GM19467 (cell line): ENCODE results near the gene BLM.
"Not testable (repeated sequence)": the region's sequence is repeated elsewhere in the genome, so short reads cannot be mapped to it uniquely, and the experiment has no call there.

Experiments used
- ATAC-seq: cut with Tn5 transposase; IDR thresholded peaks from one replicate; pipeline ENCODE4 v1.9.1; 2021; ENCODE audit warnings: mild to moderate bottlenecking, moderate library complexity; ENCODE audit not compliant: unreplicated experiment

BLM gene

DNA sequence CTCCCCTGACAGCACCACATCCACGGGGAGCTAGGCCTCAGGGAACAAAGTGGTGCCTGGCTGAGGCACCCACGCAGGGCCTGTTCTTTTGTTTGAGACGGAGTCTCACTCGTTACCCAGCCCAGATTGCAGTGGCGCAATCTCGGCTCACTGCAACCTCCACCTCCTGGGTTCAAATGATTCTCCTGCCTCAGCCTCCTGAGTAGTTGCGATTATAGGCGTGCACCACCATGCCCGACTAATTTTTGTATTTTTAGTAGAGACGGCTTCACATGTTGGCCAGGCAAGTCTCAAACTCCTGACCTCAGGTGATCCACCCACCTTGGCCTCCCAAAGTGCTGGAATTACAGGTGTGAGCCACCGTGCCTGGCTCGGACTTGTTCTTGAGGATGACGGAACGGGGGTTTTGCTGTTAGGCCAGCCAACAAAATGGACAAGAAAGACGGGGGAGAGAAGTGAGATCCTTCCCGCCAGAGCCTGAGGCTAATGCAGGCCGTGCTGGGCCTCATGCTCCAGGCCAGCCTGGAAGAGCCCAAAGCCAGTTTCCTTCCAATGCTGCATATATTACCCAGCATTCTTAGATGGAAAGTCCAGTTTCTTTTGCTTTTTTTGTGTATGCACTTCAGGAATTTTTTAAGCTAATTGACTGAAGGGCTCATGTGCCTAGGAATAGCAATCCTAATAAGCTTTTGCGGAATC is 123.2 kb downstream of the BLM start:
- no peak for ATAC-seq

DNA sequence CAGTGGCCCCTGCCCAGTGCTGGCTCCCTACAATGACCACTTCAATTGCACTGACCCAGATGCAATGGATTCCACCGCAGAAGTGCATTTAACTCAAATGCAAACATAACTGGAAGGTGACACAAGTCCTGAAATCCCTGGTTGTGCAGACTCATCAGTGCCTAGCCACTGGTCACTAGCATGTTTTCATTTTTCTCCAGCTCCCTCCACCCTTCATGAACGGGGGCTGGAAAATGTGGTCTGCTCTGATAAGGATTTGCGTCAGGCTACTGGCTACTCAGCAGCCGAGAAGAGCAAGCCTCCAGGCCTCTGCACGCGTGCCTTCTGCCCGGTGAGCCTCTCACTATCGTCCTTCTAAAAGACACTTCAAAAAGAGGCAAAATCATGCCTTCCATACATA is 123.8 kb downstream of the BLM start:
- ATAC-seq, result no peak

DNA sequence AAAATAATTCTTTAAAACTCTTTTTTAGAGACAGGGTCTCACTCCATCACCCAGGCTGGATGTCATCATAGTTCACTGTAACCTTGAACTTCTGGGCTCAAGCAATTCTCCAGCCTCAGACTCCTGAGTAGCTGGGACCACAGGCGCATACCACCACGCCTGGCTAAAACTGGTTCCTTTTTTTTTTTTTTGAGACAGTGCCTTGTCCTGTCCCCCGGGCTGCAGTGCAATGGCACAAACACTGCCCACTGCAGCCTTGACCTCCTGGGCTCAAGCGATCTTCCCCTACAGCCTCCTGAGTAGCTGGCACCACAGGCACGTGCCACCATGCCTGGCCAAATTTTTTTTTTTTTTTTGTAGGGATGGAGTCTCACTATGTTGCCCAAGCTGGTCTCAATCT is 127.5 kb downstream of the BLM start:
- ATAC-seq, result no peak

DNA sequence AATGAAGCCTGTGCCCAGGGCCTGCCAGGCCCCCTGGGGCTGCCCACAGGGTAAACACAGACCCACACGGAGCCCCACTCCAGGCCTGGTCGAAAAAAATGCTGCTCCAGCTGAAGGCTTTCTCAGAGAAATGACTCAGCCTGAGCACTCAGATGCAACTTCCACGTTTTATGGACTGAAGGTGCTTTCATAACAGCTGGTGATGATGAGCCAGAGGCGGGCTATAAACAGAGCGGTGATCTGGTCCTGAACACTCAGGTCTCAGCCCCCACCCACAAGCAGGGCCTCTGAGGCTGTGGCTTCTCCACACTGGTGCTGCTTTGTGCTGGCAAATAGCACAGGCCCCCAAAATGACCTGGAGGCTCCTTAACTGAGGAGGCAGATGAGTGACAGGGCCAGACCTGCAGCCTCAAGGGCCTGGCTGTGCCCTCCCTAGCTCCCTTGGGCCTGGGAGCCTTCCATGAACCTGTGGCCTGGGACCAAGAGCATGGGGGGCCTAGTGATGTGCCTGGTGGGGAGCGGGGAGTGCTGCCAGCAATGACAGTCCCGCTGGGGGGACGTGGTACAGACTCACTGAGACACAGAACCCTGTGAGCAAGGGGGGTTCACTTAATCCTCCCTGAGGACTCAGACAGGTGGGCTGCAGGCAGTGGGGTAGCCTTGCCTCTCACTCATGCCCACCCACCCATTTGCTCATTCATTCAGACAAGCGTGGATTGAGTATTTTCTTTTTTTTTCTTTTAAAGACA is 128.2 kb downstream of the BLM start:
- ATAC-seq, result peak; percentile 51

DNA sequence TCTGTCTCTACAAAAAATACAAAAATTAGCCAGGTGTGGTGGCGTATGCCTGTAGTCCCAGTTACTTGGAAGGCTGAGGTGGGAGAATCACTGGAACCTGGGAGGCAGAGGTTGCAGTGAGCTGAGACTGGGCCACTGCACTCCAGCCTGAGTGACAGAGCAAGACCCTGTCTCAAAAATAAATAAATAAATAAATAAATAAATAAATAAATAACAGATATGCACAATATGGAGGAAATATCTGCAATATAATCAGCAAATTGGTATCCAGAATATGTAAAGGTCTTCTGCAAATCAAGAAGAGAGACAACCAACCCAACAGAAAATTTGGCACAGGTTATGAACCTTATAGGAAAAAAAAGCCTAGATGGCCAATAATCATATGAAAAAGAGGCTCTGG is 132.3 kb downstream of the BLM start:
- ATAC-seq, result not testable (repeated sequence)

DNA sequence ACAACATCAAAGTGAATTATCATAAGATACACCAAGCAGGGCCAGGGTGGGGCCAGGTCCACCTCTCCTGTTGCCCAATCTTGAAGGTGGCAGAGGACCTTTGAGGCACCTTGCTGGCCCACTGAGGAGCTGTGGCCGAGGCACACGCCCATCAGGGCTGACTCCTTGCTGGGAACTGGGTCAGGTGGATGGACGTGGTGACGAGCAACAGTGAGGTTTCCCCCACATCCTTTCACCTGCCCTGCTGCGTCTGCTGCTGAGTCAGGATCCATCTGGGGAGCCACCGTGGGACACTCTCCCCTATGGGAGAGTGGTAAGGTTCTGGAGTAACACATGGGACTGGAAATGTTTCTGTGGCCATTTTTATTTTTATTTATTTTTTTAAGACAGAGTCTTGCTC is 134.0 kb downstream of the BLM start:
- no peak for ATAC-seq

DNA sequence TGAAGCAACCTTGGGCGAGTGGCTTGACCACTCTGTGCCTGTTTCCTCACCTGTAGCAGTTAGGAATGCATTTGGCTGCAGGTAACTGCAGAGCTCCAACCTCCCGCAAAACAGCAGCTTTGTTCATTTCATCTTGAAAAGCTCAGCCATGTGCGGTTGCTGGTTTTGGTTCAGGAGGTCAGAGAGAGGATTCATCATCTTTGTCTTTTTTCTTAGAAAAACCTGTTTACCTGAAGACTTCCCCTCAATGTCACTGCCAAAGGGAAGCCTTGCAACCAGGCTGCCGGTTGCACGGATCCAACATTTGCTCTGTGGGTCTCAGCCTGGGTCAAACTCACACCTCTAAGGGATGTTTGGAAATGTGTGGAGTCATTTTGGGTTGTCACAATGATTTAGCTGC is 134.8 kb downstream of the BLM start:
- ATAC-seq, result no peak

DNA sequence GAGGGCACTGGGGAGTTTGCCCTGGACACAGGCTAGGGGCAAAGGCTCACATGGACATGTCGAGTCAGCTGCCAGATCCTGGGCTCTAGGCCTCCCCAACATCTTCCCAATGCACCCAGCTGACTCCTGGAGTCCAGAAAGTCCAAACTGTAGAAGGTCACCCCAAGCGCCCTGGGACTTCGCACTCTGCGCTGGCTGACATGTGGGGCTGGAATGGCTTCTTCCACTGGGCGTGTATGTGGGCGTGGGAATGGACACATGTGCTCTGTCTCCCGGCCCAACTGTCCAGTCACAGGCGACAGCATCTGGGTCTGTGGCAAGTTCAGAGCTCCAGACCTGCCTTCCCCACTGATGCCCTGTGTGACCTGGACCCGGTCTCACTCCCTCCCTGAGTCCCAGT is 138.0 kb downstream of the BLM start:
- ATAC-seq, result no peak

DNA sequence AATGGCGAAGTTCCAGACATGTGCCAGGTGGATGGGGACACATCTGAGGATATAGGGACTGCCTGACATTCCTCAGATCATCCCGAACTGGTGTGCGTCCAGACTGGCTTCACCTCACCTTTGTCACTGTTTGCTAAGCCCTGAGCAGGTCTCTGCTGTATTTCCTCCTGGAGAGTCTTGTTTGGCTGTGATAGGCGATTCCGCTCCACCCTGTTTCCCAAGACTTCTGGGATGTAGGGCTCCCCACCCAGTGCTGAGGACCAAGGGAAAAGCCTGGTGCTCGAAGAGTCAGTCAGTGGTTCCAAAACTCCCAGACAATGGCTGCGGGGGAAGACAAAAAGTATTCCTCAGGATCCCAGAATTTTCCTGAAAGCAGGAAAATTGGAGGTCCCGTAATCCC is 140.2 kb downstream of the BLM start:
- no peak for ATAC-seq

DNA sequence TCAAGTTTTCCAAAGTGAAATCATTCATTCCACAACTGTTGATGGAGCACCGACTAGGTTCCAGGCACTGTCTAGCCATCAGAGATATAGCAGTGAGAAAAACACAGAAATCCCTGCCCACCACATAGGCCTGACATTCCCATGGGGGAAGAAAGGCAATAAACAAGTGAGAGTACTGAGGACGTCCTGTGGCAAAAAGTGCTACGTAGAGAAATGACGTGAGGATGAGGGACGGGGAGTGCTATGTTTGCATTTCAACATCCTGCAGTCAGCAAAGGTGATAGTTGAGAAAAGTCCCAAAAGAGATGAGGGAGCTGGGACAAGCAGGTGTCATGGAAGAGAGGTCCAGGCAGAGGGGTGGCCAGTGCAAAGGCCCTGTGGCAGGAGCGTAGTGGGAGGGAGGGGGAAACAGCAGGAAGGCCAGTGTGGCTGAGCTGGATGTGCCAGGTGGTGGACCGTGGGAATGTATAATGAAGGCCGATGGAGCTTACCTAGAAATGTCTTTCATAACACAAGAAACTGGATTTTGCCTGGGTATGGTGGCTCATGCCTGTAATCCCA is 140.8 kb downstream of the BLM start:
- no peak for ATAC-seq

DNA sequence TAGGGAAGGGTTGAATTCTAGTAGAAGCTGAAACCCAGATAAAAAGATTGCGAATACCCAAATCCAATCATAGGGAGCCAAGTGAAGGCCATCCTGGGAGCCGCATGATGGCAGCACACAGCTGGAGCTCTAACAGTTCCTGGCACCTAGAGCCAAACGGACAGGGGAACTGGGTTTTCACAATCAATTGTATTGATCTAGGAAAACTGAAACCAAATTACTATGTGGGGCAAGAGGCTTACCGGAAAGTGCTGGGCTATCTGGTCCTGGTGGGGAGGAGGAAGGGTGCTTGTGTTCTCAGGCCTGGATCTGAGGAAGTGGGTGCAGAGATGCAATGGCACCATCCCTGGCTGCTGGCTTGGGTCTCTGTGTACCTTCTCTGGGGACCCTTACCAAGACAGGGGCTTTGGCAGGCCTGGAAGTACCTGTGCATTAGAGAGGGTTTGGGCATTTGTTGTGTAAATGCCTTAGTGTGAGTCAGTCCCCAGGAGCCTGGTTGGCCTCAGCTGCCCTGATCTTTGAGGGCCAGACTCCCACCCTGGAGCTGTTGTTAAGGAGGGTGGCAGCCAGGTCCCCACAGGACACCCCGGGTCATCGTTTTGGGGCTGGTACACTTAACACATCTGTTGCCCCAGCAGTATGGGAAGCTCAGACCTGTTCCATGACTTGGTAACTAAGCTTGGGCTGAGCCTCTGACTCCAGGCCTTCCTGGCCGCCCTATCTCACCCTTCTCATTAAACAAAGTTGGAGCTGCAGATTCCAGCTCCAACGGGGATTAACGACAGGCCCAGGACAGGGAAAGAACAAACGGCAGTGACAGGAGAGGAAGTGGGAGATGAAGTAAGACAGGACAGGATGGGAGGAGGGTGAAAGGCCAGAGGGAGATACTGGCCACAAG is 142.3 kb downstream of the BLM start:
- ATAC-seq, result no peak

DNA sequence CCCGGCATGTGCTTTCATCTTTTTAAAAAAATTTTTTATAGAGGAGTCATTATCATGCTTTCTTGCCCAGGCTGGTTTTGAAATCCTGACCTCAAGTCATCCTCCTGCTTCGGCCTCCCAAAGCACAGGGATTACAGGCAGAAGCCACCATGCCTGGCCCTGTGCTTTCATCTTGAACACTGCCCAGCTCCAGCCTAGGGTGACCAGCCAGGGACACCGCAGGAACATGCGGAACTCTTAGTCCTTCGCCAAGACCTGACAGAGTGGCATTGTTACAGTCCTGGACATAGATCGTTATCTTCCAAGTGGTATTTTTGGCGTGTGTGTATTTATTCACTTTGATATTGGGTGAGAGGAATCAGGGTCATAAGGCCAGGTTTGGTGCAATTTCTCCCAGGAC is 143.3 kb downstream of the BLM start:
- no peak for ATAC-seq

DNA sequence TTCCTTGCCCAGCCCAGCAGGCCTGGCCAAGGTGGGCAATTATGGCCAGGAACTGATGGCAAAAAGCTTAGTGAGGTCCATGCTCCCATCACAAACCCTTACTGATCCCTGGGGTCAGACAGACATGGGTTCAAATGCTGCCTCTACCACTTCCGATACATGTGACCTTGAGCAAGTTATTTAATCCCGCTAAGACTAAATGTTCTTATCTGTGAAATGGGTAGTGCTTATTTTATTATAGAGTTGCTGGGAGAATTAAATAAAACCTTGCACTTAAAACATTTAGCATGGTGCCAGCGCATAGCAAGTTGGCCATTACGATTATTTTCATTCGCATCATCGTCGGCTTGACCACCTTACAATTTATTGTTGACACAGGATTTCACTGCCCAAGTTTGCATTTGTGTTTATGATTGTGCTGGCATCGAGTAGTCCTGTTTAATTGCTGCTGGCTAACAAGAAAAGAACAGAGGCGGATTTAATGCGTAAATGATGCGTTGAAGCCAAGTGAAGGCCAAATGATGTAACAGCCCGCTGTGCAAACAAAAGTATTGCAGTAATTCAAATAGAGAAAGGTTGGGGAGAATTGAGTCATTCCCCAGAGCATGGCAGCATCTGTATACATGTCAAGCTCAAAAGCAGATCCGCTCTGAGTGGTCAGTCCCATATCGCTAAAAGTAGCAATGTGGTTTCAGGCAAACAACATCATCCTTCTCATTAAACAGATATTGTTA is 144.0 kb downstream of the BLM start:
- no peak for ATAC-seq

DNA sequence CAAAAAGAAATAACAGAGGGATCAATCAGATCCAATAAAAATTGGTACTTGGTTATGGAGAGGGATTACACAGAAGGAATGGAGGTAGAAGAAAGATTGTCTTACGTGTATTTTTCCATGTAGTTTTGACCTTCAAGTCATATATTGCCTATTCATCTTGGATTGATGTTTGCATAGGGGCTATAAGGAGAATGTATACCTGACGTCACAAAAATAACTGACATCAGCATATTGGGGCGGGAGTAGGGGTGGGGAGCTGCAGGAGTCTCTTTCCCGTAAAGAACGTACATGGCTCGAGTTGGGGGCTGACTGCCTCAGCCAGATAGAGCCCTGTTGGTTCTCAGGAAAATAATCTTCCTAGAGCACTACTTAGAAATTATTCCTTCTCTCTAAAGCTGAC is 145.3 kb downstream of the BLM start:
- no peak for ATAC-seq

DNA sequence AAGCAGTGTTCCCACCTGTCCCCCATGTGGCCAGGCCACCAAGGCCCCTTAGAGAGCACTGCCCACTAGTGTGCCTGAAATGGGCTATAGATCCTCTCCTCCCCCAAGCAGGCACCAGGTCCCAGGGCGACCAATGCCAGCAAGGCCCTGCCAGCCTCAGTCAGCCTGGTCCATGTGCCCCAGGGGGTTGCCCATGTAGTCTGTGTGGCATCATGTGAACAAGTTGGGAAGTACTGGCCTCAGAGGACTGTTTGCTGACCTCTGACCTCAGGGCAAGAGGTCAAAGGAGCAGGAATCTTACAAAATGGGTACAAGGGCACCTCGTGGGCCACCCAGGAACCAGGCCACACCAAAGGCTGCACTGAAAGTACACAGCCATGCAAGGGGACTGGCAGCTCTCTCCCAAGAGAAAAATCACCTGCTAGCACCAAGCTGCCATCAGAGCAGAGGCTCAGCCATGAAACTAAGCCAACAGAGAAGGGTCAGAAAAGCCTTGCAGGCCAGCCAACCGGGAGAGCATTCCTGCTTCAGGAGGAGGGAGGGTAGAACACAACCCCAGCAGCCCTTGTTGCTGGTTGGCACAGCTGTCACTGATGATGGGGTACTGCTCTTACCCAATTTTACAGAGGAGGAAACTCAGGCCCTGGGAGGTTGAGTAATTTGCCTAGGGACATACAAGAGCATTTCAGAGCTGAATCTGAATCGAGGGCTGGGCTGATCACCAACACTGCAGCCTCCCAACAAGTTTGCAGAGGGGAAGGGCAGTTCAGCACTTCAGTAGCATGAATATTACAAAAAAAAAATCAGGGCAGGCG is 146.0 kb downstream of the BLM start:
- ATAC-seq, result no peak

DNA sequence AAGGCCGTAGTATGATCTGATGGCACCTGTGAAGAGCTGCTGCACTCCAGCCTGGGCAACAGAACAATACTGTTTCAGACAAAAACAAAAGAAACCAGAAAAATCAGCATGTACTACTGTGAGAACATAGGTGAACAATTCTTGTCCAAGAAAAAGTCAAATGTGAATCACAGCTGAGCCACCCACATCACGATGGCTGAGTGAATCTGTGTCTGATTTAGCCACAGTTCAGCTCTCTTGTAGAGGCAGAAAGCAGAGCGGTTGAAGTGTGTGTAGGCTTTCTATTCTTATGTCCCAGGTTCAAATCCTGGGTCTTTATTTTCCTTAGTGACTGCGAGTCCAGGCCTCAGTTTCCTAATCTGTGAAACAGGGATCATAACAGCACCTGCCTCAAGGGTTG is 146.8 kb downstream of the BLM start:
- no peak for ATAC-seq

DNA sequence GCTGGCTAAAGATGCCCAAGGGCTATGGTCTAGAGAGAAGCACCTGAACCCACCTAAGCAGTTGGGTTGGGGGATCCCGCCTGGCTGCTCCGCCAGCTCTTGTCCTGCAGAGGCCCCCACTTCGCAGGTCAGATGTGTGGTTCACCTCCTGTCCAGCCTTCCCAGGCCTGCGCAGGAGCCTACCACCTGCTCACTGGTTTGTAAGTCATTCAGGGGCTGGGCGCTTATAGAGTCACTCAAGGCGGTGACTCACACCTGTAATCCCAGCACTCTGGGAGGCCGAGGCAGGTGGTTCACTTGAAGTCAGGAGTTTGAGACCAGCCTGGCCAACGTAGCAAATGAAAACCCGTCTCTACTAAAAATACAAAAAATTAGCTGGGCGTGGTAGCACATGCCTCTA is 147.4 kb downstream of the BLM start:
- no peak for ATAC-seq

DNA sequence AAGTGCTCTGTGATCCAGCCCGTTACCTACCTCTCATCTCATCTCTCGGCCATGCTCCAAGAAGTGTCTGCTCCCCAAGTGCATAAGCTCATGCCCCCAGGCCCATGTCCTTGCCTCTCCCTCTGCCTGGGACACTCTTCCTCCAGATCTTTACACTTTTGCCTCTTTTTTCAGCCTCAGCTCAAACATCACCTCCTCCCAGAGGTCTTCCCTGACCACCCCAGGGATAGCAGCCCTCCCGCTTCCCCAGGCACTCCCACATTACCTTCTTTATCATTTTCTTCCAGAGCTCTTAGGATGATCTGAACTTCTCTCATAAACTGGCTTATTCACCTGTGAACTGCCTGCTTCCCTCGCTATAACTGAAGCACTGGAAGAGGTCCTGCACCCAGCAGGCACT is 148.6 kb downstream of the BLM start:
- no peak for ATAC-seq
